HS-5 (cell line): Measurements from ENCODE around the gene MIA3.
A peak's percentile ranks its signal among the peaks of the same experiment; 100 is the strongest.
"Not testable (repeated sequence)": the region's sequence is repeated elsewhere in the genome, so short reads cannot be mapped to it uniquely, and the experiment has no call there.

Experiments used
- DNase-seq: peaks from one replicate; pipeline ENCODE4 v3.0.0-alpha.2; 2012; ENCODE audit warnings: low read depth

Gene MIA3, protein sequence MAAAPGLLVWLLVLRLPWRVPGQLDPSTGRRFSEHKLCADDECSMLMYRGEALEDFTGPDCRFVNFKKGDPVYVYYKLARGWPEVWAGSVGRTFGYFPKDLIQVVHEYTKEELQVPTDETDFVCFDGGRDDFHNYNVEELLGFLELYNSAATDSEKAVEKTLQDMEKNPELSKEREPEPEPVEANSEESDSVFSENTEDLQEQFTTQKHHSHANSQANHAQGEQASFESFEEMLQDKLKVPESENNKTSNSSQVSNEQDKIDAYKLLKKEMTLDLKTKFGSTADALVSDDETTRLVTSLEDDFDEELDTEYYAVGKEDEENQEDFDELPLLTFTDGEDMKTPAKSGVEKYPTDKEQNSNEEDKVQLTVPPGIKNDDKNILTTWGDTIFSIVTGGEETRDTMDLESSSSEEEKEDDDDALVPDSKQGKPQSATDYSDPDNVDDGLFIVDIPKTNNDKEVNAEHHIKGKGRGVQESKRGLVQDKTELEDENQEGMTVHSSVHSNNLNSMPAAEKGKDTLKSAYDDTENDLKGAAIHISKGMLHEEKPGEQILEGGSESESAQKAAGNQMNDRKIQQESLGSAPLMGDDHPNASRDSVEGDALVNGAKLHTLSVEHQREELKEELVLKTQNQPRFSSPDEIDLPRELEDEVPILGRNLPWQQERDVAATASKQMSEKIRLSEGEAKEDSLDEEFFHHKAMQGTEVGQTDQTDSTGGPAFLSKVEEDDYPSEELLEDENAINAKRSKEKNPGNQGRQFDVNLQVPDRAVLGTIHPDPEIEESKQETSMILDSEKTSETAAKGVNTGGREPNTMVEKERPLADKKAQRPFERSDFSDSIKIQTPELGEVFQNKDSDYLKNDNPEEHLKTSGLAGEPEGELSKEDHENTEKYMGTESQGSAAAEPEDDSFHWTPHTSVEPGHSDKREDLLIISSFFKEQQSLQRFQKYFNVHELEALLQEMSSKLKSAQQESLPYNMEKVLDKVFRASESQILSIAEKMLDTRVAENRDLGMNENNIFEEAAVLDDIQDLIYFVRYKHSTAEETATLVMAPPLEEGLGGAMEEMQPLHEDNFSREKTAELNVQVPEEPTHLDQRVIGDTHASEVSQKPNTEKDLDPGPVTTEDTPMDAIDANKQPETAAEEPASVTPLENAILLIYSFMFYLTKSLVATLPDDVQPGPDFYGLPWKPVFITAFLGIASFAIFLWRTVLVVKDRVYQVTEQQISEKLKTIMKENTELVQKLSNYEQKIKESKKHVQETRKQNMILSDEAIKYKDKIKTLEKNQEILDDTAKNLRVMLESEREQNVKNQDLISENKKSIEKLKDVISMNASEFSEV (N-terminal part only)

DNA sequence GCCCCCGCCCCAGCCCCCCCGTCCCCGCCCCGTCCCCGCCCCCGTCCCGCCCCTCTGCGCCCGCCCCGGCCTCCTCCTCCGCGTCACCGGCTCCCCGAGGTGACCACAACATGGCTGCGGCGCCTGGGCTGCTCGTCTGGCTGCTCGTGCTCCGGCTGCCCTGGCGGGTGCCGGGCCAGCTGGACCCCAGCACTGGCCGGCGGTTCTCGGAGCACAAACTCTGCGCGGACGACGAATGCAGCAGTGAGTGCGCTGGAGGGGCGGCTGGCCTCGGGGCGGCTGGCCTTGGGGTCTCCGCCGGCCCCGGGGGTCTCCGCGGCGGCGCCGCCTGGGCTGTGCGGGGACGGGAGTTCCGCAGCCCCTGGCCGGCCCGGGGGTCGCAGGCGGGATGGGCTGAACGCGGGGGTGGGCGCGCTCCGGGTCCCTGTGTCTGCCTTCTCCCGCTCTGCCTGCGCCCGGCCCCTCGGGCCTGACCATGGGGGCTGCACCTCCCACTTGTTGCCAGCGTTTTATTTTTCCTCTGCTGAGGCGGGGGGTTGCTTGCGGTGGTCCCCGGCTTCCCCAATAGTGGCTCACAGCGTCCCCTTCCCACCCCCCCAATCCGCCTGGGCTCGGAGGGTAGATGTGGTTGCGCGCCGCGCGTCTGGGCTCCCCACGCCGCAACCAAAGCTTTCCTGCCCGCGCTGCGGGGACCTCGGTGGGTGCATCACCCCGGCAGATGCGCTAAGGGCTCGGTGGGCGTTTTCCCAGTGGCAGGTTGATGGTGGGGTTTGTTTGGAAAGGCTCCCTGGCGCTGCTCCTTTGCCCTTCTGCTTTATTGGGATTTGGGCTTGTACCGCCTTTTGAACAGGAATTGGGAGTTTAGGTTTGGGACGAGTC lies at the start of gene MIA3:
Gene MIA3 (plus strand): TSS at position 97 of the 879 bp plus-strand sequence. CDS start 14 bp downstream, at position 111.
- no peak for DNase-seq

DNA sequence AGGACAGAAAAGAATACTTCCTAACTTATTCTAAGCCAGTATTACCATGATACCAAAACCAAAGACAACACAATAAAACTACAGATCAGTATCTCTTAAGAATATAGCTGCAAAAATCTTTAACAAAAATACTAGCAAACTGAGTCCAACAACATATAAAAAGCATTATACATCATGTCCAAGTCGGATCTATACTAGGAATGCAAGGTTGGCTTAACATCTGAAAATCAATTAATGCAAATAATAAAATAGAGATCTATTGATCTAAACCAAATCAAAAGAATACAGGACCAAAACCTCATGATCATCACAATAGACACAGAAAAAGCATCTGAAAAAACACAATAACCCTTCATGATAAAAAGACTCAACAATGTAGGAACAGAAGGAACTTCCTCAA lies 47.1 kb upstream of the MIA3 start:
- DNase-seq, result no peak

DNA sequence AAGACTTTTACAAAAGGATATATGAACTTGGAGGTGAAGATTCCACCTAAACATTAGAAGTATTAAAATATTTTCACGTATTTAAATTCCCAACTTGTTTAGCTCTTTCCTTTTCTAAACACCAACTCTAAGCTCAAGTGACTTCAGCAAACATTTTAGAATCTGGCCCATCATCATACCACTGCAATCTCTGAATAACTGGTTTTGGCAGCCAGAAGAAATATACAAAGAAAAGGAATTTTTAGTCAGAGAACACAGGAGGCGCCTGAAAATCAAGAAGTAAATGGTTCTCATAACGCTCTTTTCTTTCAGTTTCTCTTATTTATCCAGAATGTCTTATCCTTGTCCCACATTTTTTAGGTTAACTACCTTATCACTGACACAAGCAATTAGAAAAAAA lies 38.6 kb upstream of the MIA3 start:
- no peak for DNase-seq

DNA sequence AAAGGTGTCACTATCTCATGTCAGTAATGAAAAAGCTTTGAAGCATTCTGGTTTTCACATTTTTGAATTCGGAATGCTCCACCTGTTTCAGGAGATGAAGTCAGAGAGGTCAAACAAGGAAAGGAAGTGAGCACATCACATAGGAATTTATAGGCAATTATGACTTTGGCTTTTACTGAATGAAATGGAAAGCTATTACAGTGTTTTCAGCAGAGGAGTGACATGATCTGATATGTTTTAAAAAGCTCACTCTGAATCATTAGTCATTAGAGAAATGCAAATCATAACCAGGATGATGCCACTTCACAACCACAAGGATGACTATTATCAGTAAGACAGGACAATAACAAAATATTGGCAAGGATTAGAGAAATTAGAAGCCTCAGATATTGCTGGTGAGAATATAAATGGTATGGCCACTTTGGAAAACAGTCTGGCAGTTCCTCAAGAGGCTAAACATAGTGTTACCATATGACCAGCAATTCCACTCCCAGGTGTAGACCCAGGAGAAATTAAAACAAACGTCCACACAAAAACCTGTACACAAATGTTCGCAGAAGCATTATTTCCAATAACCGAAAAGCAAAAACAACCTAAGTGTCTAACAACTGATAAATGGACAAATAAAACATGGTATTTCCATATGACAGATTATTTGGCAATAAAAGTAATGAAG lies 35.7 kb upstream of the MIA3 start:
- peak; percentile 76 for DNase-seq

DNA sequence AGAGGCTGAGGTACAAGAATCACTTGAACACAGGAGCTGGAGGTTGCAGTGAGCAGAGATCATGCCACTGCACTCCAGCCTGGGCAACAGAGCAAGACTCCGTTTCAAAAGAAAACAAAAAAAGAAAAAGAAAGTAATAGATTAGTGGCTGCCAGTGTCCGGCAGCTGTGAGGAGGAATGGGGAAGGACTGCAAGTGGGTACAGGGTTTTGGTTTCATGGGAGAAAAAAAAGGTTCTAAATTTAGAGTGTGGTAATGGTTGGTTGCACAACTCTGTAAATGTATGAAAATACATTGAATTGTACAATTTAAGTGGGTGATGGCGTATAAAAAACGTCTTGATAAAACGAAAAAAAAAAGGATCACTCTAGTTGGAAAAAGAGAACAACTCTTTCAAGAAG lies 34.8 kb upstream of the MIA3 start:
- DNase-seq, result no peak

DNA sequence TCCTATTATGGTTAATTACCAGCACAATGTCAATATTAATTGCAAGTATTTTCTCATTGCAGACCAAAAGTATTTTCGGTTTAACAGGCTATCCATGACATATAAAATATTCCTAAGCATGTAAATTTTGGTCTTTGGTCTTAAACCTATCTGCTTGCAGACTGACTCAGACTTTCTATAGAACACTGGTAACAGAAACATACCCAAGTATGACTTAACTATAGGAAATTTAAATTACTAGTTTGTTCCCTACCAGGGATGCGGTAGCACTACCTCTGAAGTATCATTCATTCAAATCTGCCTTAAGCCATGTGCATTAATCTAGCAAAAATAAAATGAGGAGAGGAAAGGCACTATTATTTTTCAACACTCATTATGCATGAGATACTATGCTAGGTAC lies 31.1 kb upstream of the MIA3 start:
- DNase-seq, result no peak

DNA sequence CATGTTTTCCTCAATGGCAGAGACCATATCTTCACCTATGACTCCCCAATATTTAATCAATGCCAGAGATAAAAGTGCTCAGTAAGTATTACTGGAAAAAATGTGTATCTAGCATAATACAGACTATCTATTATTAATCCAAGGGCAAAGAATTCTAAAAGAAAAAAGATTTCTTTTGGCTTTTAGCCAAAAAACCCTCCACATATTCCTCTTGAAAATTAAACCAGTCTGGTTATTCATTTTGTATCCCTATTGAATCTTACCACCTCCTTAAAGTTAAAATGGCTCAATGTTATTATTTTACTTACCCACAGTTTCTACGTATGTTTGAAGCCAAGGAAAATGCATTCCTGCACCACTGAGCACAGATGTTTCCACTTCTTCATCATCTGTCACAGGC lies 29.8 kb upstream of the MIA3 start:
- DNase-seq, result no peak

DNA sequence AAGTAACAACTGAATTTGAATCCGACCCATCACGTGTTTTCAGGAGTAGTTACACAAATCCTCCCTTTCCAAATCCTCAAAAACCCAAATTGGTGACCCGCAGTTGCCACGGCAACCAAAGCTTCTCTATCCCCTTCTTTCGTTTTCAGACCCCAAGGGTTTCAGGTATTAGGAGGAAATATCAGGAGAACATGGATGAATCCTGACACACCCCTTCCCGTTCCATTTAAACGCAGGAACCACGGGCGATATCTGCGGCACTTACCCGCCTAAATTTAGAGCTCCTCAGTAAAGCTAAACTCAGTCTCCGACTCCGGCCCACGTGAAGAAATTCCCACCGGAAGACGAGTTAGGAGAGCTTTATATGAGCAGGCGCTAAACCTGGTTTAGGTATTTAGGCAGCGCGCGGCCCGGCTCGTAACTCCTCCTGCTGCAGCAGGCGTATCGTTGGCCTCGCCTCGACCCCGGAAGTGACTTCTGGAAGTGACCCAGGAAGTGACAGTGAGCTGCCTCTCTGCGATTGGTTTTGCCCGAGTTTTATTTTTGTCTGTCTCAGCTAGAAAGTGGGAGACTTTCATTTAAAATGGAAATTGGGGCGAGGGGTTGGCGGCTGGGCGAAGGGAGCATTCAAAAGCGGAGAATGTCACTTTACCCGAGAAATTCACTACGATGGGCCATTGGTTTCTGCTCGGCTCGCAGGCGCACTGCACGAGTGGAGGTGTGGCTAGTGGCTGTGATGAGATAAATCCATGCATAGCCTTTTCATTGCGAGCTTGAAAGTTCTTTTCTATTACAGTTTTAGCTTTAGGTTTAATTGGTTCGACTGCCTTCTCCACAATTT lies 28.2 kb upstream of the MIA3 start, which contains the start of gene TAF1A:
Gene TAF1A (minus strand): TSS at position 472 of the 841 bp plus-strand sequence.
- peak; percentile 49 for DNase-seq

DNA sequence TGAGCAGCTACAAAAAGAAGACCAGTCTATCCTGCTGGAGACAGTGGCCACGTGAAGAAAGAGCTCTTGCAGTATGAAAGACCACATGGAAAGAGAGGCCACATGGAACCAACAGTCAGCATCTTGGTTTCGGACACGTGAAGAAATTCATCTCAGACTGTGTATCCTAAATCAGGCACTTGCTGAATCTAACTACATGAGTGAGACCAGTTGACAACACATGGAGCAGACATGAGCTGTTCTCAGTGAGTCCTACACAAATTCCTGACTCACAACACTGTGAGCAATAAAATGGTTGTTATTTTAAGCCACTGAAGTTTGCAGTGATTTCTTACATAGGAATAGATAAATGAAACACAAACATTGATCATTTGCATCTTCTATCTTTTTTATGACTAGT lies 25.7 kb upstream of the MIA3 start:
- no peak for DNase-seq

DNA sequence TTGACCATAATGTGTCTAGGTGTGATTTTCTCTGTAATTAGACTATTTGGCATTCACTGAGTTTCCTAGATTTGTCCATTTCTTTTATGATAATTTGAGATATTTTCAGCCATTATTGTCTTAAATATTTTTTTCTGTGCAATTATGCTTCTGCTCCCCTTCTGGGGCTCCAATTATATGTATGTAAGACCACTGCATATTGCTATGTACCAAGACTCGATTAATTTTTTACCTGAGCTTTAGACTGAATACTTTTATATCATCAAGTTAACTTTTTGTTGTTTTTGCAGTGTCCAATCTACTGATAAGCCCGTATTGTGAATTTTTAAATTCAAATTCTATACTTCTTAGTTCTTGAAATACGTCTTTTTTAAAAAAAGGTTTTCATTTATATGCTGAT lies 23.1 kb upstream of the MIA3 start:
- no peak for DNase-seq

DNA sequence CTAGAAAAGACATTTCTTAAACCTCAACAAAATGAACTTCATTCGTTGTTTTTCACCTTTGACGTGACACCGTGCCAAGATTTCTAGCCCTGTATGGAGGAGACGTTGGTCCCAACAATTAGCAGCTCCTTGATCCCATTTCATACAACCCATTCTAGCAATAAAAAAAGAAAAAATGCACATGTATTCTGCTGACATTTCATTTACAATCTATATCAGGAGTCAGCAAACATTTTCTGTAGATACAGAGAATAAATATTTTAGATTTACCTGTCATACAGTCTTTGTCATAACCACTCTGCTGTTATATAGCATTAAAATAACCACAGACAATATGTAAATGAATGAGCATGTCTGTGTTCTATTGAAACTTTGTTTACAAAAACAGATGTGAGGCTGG lies 21.2 kb upstream of the MIA3 start:
- DNase-seq, result no peak

DNA sequence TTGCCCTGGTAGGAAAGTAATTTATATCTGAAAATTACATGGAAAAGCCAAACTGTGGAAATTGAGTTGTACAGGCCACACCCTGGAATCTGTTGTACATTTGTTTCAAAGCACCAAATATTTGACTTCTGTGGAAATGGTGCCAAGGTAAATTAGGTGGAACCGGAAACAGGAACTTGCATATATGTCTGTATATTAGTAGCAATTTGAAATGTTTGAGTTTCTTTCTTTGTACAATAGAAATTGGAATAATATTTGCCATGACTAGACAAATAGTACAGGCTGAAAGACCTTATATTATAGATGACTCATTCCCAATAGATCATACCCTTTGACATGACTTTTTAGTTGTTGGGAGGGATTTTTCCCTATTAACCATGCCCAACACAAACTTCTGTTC lies 17.6 kb upstream of the MIA3 start:
- no peak for DNase-seq

DNA sequence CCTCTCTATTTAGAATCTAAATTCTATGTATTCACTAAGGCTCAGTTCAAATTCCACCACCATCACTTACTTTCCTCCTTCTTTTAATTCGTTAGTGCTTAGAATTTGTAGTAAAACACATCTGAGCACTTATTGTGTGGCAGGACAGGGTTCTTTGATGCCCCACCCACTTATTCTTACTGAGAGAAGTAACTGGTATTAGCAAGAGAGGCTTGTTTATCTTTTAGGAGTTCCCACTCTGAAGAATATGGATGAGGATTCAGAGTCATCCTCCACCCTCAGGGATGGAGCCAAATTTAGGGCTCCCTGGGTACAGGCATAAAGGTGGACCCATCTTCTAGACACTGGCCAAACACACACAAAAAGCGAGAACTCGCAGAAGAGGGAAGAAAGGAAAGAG lies 16.6 kb upstream of the MIA3 start:
- no peak for DNase-seq

DNA sequence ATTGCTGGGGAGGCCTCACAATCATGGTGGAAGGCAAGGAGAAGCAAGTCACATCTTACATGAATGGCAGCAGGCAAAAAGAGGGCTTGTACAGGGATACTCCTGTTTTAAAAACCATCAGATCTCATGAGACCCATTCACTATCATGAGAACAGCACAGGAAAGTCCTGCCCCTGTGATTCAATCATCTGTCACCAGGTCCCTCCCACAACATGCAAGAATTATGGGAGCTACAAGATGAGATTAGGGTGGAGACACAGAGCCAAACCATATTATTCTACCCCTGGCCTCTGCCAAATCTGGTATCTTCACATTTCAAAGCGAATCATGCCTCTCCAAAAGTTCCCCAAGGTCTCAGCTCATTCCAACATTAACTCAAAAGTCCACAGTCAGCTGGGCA lies 11.1 kb upstream of the MIA3 start:
- DNase-seq, result no peak

DNA sequence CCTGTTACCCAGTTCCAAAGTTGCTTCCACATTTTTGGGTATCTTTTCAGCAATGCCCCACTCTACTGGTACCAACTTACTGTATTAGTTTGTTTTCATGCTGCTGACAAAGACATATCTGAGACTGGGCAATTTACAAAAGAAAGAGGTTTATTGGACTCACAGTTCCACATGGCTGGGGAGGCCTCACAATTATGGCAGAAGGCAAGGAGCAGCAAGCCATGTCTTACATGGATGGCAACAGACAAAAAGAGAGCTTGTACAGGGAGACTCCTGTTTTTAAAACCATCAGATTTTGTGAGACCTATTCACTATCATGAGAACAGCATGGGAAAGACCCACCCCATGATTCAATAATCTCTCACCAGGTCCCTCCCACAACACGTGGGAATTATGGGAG lies 8.8 kb upstream of the MIA3 start:
- DNase-seq, result not testable (repeated sequence)

DNA sequence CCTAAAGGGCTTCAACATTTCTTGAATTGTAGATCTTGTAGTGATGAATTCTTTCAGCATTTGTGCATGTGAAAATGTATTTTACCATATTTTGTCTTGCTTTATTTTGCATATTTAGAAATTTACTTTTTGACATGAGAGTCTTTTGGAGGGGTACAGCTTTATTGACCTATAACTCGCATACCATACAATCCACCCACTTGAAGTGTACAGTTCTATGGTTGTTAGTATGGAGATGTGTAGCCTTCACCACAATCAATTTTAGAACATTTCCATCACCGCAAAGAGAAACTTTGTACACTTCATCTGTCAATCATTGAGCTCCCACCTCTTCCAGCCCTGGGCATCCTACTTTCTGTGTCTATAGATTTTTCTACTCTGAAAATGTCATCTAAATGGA lies 7.2 kb upstream of the MIA3 start:
- no peak for DNase-seq

DNA sequence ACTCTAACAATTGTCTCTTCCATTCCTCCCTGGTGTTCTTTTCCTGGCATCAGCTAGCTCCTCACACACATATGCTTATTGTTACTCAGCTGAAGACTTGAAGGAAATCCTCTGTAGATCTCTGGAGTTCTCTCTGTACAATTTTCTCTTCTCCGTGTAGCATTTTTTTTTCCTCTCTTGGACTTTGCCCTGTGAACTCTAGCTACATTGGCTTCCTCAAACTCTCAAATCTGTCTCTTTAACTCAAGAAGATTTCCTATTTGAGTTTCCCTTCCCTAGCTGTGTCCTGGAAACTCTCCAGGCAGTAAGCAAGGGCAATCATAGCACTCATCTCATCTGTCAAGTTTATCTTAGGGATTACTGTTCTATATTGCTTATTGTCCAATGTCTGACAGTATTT lies 4.3 kb upstream of the MIA3 start:
- DNase-seq, result no peak

DNA sequence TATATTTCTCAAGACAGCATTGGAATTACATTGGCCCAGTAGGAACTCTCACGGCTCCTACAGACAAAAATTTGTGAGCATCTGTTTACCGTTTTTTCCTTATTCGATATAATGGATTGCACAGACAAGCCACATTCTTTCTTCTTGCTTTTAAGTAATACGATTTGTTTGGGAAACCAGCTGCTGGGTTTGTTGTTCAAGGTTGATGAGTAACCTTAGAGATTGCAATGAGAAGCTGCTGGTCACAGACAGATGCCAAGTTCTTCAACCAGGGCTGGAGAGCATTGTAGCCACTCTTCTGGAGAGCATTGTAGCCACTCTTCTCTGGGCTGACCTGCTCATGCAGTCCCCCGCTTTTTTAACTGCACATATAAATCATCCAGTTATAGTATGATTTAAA lies 1.4 kb upstream of the MIA3 start:
- peak; percentile 25 for DNase-seq

DNA sequence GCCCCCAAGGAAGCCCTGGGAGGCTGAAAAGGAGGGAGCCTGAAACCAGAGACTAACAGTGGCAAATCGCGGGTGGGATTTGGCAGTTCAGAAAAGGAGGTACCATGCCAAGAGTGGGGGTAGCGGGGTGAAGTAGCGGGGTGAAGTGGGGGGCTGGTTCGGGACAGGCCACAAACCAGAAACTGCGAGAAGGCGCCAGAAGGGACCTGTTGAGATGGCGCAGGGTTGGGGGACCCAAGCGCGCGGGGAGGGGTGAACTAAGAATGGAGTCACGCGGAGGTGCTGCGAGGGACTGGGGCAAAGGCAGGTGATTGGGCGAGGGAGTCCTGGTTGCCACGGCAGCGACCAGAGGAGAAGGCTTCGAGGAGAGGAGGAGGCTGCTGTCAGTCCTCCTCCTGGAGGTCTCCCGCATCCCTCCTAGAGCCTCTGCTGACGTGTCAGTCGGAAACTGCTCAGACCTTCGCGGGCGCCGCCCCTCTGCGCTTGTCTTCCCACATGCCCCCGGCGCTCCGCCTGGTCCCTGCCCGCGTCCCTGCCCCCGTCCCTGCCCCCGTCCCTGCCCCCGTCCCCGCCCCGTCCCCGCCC lies 438 bp upstream of the MIA3 start:
- peak; percentile 79 for DNase-seq
